Mononuclear cell (primary cell): ENCODE results near the gene CEP131. TPM values are rescaled to one million over a fixed set of nuclear protein-coding genes. Genes with fewer than 3 reads are reported as not detected.
A peak's percentile ranks its signal among the peaks of the same experiment; 100 is the strongest.

Experiments
- H3K27me3 ChIP-seq: 2 replicates; pipeline ENCODE4 v1.6.0; 2011; ENCODE audit warnings: low read length, control low read depth; ENCODE audit not compliant: insufficient read depth
- H3K4me1 ChIP-seq: 2 replicates; pipeline ENCODE4 v1.5.1; 2011; ENCODE audit warnings: mild to moderate bottlenecking, low read length, control low read depth; ENCODE audit not compliant: insufficient read depth
- H3K4me3 ChIP-seq: 2 replicates; pipeline ENCODE4 v1.5.1; 2011; ENCODE audit warnings: mild to moderate bottlenecking, low read length, moderate library complexity
- H3K9me3 ChIP-seq: 2 replicates; pipeline ENCODE4 v1.5.1; 2011; ENCODE audit warnings: low read depth, mild to moderate bottlenecking, control low read depth, low read length
- total RNA-seq: library from RNA; depleted of rRNA; stranded (reverse); fragments of >200 nt; gene quantifications from one replicate; pipeline ENCODE4 v1.2.3, GENCODE V29; 2012

The CEP131 gene
- 4.8 TPM for total RNA-seq

DNA sequence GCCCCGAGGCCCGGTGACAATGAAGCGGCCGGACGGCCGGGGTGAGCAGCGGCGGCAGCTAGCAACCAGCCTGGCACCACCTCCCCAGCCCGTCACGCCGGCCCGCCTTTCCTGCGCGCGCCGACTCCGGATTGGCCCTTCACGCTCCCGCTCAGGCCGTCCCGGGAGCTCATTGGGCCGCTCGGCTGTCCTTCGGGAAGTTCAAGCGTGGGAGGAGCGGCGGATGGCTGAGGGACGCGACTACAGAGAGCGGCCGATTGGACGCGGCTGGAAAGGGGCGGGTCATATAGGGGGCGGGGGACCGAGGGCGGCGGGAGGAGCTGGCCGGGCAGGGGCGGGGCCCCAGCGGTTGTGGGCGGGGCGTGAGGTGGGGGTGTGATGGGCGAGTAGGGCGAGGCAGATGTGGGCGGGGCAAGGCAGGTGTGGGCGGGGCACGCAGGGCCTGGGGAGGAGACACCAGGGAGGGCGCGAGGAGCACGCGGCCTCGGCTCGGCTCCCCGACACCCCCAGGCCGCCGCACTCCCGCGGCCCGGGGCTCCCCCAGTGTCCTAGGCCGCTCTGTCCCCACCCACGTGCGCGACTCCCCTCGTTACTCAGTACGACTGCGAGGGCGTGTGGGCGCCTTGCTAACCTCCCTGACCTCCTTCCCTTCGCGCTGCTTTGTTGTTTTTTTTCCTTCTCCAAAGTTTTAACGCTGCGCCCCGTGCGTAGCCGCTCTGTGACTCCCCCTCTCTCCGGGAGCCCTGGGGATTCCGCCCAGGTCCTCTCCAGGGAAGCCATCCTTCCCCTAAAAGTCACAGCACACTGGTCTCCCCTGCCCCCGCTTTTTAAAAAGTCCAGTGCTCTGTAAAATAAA is at the start of gene CEP131:
TSS of gene CEP131 (minus strand) at position 60 of the 856 bp plus-strand sequence. CDS start 2,909 bp downstream, outside the sequence.
- Histone ChIP-seq H3K4me1 (peaks cover 29% of the 10 kb centered on the region), H3K4me3 (peak within 1 kb of the TSS; percentile 52), H3K9me3 (no peaks in the 10 kb centered on the region), H3K27me3 (no peaks in the 10 kb centered on the region)

GRCh38 chr17:81271226-81271625 is 48.5 kb upstream of the CEP131 start:
- no peaks in the 10 kb centered on the region for H3K9me3 ChIP-seq
- H3K27me3 ChIP-seq, result no peaks in the 10 kb centered on the region
- no peak overlapping the region for H3K4me3 ChIP-seq
- peaks cover 28% of the 10 kb centered on the region for H3K4me1 ChIP-seq

GRCh38 chr17:81270279-81270678 is 47.5 kb upstream of the CEP131 start:
- no peaks in the 10 kb centered on the region for H3K9me3 ChIP-seq
- H3K4me3 ChIP-seq, result no peak overlapping the region
- no peaks in the 10 kb centered on the region for H3K27me3 ChIP-seq
- H3K4me1 ChIP-seq, result peaks cover 28% of the 10 kb centered on the region

GRCh38 chr17:81267390-81268067 is 44.8 kb upstream of the CEP131 start:
- no peaks in the 10 kb centered on the region for H3K27me3 ChIP-seq
- peaks cover 15% of the 10 kb centered on the region for H3K4me1 ChIP-seq
- H3K9me3 ChIP-seq, result no peaks in the 10 kb centered on the region
- H3K4me3 ChIP-seq, result no peak overlapping the region

DNA sequence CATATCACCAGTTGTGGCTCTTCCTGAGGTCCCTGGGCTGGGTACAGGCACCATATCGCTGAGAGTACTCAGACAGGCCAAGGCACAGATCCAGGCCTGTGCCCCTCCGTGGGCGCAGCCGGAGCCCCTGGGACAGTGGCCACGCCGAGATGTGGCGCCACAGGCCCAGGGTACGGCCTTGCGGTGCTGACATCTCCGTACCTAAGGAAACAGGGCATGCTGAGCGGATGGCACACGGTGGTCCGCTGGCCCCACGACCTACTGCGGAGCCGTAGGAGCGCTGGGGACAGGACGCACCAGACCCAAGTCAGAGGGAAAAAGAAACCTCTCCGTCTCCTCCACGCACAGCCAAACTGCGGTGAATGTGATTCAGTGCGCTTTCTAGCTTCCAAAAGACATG is 42.8 kb upstream of the CEP131 start:
- Histone ChIP-seq H3K27me3 (no peaks in the 10 kb centered on the region), H3K4me3 (no peak overlapping the region), H3K4me1 (peaks cover 9% of the 10 kb centered on the region), H3K9me3 (no peaks in the 10 kb centered on the region)

GRCh38 chr17:81264640-81265039 is 41.9 kb upstream of the CEP131 start:
- Histone ChIP-seq H3K4me1 (peaks cover 9% of the 10 kb centered on the region), H3K4me3 (no peak overlapping the region), H3K27me3 (no peaks in the 10 kb centered on the region), H3K9me3 (no peaks in the 10 kb centered on the region)

DNA sequence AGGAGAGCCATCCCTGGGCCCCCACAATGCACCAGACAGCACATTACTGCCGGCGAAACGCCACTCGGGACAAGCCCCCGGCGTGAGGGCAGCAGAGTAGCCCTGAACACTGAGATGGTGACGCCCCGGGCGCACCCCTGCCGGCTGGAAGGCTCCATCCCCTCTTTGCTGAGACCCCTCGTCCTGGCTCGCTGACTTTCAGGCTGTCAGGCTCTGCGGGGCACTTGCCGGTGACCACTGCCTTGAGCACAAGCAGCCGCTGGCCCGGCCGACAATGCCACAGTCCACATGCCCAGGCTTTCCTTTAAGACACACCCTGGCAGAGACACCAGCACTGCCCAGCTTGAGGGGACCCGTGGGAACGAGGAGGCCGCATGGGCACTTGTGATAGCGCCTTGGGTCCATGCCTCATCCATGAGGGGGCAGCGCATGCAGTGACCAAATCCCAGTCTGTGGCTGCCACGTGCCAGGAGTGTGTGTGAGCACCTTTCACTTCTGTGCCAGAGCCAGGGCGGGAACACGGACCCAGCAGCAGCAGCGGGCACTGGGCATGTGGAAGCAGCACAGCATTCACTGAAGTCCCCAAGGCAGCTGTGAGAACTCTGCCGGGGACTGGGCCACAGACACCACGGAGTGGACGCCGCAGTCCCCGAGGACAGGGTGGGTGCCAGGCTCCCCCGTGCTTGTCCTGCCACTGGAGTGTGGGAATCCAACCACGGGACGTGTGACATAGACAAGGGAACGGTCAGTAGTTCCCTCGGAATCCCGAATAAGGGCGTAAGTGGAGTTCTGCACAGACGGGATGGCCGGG is 40.8 kb upstream of the CEP131 start:
- Histone ChIP-seq H3K4me3 (no peak overlapping the region), H3K9me3 (no peaks in the 10 kb centered on the region), H3K27me3 (no peaks in the 10 kb centered on the region), H3K4me1 (peaks cover 9% of the 10 kb centered on the region)

- Histone ChIP-seq H3K9me3 (no peaks in the 10 kb centered on the region), H3K4me3 (no peak overlapping the region), H3K4me1 (no peaks in the 10 kb centered on the region), H3K27me3 (no peaks in the 10 kb centered on the region)
Observed at GRCh38 chr17:81261582-81262336, 39.0 kb upstream of the CEP131 start.

GRCh38 chr17:81261096-81261495 is 38.3 kb upstream of the CEP131 start:
- Histone ChIP-seq H3K4me1 (no peaks in the 10 kb centered on the region), H3K4me3 (no peak overlapping the region), H3K9me3 (no peaks in the 10 kb centered on the region), H3K27me3 (no peaks in the 10 kb centered on the region)

GRCh38 chr17:81260641-81261040 is 37.9 kb upstream of the CEP131 start:
- Histone ChIP-seq H3K9me3 (no peaks in the 10 kb centered on the region), H3K4me3 (no peak overlapping the region), H3K4me1 (peaks cover 3% of the 10 kb centered on the region), H3K27me3 (no peaks in the 10 kb centered on the region)

DNA sequence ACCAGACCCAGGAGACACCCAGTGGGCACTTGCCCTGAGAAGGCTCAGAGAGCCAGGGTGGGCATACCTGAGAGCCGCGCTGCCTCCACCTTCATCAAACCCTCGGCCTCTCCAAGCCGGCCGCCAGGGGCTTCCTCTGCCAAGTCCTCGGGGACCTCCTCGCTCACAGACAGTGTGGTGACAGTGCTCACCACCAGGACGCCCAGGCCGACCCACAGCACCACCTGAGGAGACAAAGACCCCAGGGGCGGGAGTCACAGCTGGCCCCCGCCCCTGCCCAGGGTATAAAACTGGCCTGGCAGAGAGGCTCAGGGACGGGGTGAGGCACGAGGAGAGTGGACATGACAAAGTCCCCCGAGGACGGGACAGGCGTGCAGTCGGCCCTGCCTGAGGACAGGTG is 37.4 kb upstream of the CEP131 start:
- Histone ChIP-seq H3K9me3 (no peaks in the 10 kb centered on the region), H3K4me1 (peaks cover 8% of the 10 kb centered on the region), H3K4me3 (no peak overlapping the region), H3K27me3 (no peaks in the 10 kb centered on the region)

- Histone ChIP-seq H3K9me3 (no peaks in the 10 kb centered on the region), H3K4me3 (no peak overlapping the region), H3K27me3 (no peaks in the 10 kb centered on the region), H3K4me1 (peaks cover 16% of the 10 kb centered on the region)
Observed at GRCh38 chr17:81259058-81259605, 36.4 kb upstream of the CEP131 start.

DNA sequence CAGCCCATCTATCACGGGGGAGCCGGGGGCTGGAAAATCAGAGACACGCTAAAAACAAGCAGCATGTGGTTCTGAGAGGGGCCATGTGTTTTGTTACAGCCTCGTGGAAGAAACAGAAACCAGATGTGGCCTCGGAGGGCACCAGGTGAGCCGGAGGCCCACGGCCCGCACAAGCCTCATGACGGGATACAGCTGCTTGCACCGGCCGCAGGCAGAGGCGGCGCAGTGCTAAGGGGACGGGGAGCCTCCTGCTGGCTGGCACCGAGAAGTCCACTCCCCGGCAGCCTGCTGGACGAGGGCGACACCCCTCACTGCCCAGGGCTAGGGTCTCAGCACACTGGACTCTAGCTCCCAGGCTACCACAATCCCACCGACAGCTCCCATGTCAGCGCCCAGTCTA is 35.5 kb upstream of the CEP131 start:
- Histone ChIP-seq H3K4me1 (peaks cover 16% of the 10 kb centered on the region), H3K27me3 (no peaks in the 10 kb centered on the region), H3K9me3 (no peaks in the 10 kb centered on the region), H3K4me3 (no peak overlapping the region)

- no peaks in the 10 kb centered on the region for H3K9me3 ChIP-seq
- H3K4me3 ChIP-seq, result no peak overlapping the region
- H3K27me3 ChIP-seq, result no peaks in the 10 kb centered on the region
- H3K4me1 ChIP-seq, result peaks cover 17% of the 10 kb centered on the region
Observed at GRCh38 chr17:81257533-81257932, 34.8 kb upstream of the CEP131 start.
